GM23248 (cell line): ENCODE measurements around the gene SEMA6B.

Experiments
- EZH2 ChIP-seq: fragments of 200-600 bp; sonication (generic); IDR thresholded peaks from 2 replicates; pipeline ENCODE4 v1.6.1; 2018; ENCODE audit warnings: antibody characterized with exemption, mild to moderate bottlenecking; ENCODE audit not compliant: insufficient read depth, poor library complexity, severe bottlenecking
- EZH2phosphoT487 ChIP-seq: fragments of 200-600 bp; sonication (generic); IDR thresholded peaks from 2 replicates; pipeline ENCODE4 v1.6.1; 2018; ENCODE audit warnings: antibody characterized with exemption, moderate library complexity, mild to moderate bottlenecking, low read depth; ENCODE audit not compliant: insufficient read depth

DNA sequence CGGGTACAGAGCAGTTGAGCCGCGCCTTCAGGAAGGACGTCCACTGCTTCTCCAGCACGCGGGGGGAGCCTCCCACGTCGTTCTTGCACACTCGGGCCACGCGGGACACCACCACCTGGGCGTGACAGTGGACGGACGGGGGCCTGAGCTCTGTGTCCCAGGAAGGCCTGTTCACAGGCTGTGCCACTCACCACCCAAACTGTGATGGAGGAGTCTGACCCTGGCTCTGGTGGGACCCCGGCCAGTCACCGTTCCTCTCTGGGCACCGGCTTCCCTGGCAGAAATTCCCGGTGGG is 7.0 kb downstream of the SEMA6B start:
- TF ChIP-seq EZH2: no peak
- no peak for TF ChIP-seq EZH2phosphoT487
